GM19351 (cell line): ENCODE data around the gene UNC5CL.

Experiments used
- ATAC-seq: cut with Tn5 transposase; IDR thresholded peaks from one replicate; pipeline ENCODE4 v1.9.1; 2021; ENCODE audit warnings: mild to moderate bottlenecking, moderate library complexity; ENCODE audit not compliant: unreplicated experiment

UNC5CL gene

DNA sequence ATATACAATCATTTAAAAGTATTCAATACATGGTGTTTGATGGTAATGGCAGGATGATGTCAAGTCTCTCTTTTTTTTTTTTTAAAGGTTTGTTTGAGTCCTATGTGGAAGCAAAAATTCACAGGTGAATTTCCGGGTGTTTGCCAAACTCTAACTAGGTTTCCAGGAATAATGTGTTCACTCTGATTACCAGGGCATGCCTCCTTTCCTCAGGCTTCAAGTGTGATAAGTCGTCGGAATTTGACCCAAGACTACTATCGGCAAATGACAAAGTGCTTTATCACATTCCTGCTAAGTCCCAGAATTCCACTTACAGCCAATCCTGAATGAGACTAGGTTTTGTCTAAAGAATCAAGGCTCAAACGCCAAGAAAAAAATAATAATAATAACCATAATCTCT, 25.8 kb upstream of the UNC5CL start:
- no peak for ATAC-seq

DNA sequence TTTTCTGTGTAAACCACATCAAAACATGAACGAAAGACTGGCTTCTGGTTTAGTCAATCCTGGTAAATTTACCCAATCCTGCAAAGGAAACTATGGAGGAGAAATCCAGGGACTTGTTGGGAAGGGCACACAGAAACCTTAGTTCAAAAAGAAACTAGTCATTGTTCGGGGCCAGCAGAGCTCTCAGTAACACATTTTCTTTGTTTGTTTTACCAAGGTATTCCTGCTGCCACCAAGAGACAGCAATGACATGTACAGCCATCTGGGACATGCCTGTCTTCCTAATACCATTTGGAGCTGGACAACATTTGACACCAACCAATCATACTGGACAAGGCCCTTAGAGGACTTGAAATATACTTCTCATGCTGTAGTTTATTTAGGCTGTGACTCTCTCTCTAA, 24.9 kb upstream of the UNC5CL start:
- ATAC-seq: no peak

GRCh38 chr6:41062056-41062455, 23.0 kb upstream of the UNC5CL start:
- ATAC-seq: no peak

DNA sequence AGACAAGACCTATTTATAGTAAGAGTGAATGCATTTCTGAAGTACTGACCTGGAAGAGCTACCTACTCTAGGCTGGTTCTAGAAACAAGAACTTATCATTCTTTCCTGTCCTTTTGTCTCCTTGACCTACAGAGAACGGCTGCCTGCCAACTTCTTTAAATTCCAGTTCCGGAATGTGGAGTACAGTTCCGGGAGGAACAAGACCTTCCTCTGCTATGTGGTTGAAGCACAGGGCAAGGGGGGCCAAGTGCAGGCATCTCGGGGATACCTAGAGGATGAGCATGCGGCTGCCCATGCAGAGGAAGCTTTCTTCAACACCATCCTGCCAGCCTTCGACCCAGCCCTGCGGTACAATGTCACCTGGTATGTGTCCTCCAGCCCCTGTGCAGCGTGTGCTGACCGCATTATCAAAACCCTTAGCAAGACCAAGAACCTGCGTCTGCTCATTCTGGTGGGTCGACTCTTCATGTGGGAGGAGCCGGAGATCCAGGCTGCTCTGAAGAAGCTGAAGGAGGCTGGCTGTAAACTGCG, 22.2 kb upstream of the UNC5CL start:
- ATAC-seq: no peak

GRCh38 chr6:41059556-41059955, 20.5 kb upstream of the UNC5CL start:
- ATAC-seq: no peak

DNA sequence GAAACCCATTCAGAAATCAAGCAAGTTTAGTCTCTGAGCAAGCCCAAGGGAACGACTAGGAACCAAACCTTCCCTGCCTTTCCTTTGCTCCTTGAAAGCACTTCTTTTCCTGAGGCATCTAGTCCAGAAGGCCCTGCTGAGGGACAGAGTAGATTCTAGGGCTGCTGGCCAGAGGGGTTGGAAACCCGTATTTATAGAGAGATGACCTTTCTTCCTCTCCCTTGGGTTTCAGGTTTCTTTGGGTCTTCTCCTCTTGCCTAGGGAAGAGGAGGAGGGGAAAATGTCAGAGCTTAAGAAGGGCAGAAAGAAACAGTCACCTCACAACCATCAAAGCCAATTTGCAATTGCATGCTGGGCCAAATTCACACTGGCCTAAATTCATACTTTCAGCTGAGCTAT, 19.8 kb upstream of the UNC5CL start:
- no peak for ATAC-seq

DNA sequence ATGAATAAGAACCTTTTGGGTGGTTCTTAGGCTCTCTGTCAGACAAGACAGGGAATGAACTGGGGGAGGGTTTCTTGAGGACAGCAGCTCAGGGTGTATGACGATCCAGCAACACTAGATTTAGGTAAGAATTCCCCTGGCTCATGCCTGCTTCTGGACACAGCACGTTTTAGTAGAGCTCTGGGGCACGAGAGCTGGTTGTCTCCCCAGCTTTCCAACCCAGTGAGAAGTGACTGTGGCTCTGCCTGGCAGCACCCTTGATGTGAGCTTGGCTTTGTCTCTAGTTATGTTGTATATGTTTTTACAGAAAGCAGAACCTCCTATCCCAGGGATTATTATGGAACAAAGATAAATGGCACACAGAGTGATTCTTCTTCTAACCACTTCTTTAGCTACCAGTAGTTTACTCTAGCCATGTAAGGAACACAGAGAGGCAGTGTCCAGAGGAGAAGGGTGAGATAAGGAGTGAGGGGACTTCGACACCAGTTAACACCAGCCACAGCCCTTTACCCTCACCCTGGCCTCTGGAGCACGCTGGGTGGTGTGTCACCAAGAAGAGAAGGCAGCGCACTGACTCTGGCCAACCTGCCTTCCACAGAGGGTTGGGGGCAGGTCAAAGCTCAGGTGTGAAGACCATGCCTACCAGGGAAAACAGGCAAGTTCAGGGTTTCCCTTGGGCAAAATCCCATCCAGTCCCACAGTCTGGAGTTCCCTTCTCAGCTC, 17.9 kb upstream of the UNC5CL start:
- ATAC-seq: no peak

GRCh38 chr6:41055149-41055548, 16.1 kb upstream of the UNC5CL start:
- ATAC-seq: no peak

- ATAC-seq: no peak
Observed at GRCh38 chr6:41054511-41054910, 15.5 kb upstream of the UNC5CL start.

- no peak for ATAC-seq
Observed at GRCh38 chr6:41053041-41053440, 14.0 kb upstream of the UNC5CL start, which contains the start of gene APOBEC2. Gene APOBEC2 (plus strand): TSS chr6:41053202. CDS start chr6:41053348, 146 bp downstream.

GRCh38 chr6:41051873-41052272, 12.9 kb upstream of the UNC5CL start:
- no peak for ATAC-seq

DNA sequence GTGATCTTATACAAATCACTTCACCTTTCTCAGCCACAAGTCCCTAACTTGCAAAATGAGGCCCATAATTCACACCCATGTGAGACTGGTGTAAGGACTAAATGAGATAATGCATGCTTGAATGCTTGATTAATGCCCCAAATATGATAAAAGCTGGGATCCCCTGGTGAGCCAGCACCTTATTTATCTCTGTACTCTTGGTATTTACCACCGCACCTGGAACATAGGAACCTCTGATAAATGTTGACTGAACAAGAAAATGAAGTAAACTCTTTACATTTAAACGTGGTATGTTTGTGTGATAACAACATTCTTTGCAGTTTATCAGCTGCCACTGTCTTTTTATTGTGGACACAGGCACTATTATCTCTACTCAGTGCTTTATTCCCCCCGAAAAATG, 11.5 kb upstream of the UNC5CL start:
- ATAC-seq: no peak

GRCh38 chr6:41049955-41050354, 10.9 kb upstream of the UNC5CL start:
- no peak for ATAC-seq

- ATAC-seq: no peak
Observed at GRCh38 chr6:41049521-41049920, 10.5 kb upstream of the UNC5CL start.

- no peak for ATAC-seq
Observed at GRCh38 chr6:41047745-41048732, 9.0 kb upstream of the UNC5CL start.

- no peak for ATAC-seq
Observed at GRCh38 chr6:41047306-41047705, 8.3 kb upstream of the UNC5CL start.

GRCh38 chr6:41046084-41046483, 7.1 kb upstream of the UNC5CL start:
- no peak for ATAC-seq

DNA sequence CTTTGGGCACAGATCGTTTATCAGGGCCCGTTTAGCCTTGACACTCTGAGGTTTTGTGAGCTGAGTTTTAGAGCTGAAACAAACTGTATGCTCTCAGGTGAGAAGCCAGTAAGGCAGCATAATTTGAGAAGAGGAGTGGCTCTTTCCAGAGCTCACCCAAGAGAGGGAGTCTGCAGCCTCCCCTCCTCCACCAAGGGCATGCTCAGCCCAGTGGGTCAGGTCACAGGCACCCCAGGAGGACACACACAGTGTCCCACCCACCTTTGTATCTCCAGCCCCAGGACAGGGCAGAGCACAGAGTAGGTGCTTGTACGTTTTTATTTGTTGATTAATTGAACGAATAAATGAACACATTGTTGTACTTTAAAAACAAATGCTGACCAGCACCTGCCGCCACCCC, 6.6 kb upstream of the UNC5CL start:
- ATAC-seq: no peak

DNA sequence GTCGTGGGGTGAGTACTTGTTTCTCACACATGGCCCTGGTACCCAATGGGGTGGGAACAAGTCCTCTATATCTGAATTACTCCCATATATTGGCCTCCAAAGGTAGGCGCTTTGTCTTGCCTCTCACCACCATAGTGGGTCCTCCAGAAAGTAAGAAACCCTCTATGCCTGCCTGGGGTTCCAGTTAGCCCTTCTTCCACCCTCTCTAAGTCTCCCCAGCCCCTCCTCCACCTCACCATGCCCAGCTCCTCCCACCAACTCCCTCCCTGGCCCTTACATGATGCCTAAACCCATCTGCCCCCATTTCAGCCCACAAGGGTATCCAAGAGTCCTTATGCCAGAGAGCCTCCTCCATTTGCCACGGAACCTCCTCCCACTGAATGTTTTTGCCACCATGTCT, 4.1 kb upstream of the UNC5CL start:
- ATAC-seq: no peak

DNA sequence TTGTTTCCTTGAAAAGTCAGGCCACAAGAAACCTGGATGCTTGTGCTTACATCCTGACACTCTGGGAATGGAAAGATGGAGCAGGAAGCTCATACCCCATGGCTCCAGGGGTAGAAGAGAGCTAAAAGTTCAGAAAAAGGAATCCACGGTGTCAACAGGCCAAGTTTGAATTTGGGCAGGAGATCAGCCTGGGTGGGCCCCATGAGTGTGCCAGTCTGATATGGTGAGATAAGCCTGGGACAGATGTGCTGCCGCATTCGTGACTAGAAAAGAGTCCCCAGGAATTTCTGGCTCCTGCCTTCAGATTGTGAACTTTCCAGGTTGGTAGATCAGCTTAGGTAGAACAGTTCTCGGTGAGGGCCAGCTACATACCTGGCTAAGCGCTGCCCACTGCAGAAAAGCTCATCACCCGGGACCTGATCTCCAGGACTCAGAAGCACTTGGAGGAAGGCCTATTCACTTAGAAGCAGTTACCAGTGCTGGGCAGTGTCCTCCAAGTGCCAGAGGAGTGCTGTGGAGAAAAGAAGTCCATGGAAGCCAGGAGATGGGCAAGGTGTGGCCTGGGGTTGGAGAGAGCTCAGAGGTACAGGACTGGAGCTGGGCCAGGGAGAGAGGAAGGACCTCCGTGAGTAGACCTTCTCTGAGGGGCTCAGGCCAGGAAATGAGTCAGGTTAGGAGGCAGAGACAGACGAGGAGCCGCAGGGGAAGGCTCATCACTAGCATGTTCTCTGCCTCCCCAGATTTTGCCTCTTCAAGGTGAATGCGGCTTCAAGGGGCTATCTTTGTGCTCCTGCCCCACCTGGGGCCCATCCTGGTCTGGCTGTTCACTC, 3.4 kb upstream of the UNC5CL start, which contains the start of gene TSPO2:
Gene TSPO2 (plus strand): TSS at position 242 of the 830 bp plus-strand sequence. CDS start 519 bp downstream, at position 761.
- ATAC-seq: no peak
